ENCODE data around the gene TNFRSF1B. TPM values are rescaled to one million over a fixed set of nuclear protein-coding genes. Genes with fewer than 3 reads are reported as not detected.

Gene TNFRSF1B
- total and polyA plus RNA-seq, 9 of the 15 experiments (the other 6 are each of a cell fraction or from before 2014, with no cell fraction given): 8.8 to 91.3 (median 36.0) TPM

DNA sequence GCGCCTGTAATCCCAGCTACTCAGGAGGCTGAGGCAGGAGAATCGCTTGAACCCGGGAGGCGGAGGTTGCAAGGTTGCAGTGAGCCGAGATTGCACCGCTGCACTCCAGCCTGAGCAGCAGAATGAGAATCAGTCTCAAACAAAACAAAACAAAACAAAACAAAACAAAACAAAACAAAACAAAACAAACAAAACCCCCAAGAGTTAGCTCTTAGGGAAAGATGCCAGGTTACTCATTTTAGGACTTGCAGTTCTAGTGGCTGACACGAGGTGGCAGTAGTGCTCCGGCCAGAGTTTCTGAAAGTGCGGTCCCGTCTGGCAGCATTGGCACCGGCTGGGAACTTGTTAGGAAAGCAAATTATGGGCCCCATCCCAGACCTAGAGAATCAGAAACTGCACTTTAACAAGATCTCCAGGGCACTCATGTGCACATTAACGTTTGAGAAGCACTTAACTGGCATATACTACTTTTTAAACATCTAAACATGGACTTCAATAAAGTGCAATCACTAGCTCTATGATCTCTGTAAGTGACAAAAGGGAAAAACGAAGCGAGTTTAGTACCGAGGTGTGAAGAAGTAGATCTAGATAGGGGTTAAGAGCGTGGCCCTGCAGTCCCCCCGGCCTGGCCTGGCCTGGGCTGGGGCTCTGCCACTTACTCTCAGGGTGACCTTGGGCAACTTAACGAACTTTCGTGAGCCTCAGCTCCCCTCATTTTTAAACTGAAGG lies 41.9 kb upstream of the TNFRSF1B start (continued):
- TF ChIP-seq, protein P1, sequence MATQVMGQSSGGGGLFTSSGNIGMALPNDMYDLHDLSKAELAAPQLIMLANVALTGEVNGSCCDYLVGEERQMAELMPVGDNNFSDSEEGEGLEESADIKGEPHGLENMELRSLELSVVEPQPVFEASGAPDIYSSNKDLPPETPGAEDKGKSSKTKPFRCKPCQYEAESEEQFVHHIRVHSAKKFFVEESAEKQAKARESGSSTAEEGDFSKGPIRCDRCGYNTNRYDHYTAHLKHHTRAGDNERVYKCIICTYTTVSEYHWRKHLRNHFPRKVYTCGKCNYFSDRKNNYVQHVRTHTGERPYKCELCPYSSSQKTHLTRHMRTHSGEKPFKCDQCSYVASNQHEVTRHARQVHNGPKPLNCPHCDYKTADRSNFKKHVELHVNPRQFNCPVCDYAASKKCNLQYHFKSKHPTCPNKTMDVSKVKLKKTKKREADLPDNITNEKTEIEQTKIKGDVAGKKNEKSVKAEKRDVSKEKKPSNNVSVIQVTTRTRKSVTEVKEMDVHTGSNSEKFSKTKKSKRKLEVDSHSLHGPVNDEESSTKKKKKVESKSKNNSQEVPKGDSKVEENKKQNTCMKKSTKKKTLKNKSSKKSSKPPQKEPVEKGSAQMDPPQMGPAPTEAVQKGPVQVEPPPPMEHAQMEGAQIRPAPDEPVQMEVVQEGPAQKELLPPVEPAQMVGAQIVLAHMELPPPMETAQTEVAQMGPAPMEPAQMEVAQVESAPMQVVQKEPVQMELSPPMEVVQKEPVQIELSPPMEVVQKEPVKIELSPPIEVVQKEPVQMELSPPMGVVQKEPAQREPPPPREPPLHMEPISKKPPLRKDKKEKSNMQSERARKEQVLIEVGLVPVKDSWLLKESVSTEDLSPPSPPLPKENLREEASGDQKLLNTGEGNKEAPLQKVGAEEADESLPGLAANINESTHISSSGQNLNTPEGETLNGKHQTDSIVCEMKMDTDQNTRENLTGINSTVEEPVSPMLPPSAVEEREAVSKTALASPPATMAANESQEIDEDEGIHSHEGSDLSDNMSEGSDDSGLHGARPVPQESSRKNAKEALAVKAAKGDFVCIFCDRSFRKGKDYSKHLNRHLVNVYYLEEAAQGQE (IDR thresholded peaks at IDR 0.05; ENCODE audit: borderline replicate concordance): peak; percentile 96
- TF ChIP-seq, protein P1 (CRISPR knock-in tag; IDR thresholded peaks at IDR 0.05; ENCODE audit: low read depth): 0 out of 2 replicates have a peak, but pooled peaks have one; percentile 27
- TF ChIP-seq HNRNPK (IDR thresholded peaks at IDR 0.05; ENCODE audit: low read depth, low read length, poor library complexity, severe bottlenecking) (no peak), YY1 (IDR thresholded peaks at IDR 0.05; ENCODE audit: borderline replicate concordance in 1 of 3, control insufficient read depth in 1 of 3, extremely low read depth in 1 of 3, insufficient read depth in 3 of 3, insufficient read length in 1 of 3, insufficient replicate concordance in 2 of 3, low read depth in 1 of 3, low read length in 2 of 3) (peak in 1 of 3 experiments; percentile 42), OTX1 (CRISPR knock-in tag; IDR thresholded peaks at IDR 0.05) (peak; percentile 86; the same call in 1 of the 2 replicates), MYBL2 (IDR thresholded peaks at IDR 0.05; ENCODE audit: low read depth) (no peak), MYBL2 (CRISPR knock-in tag; IDR thresholded peaks at IDR 0.05; ENCODE audit: borderline replicate concordance) (no peak), HMGXB4 (CRISPR knock-in tag; IDR thresholded peaks at IDR 0.05) (no peak), FOXJ2 (tag; IDR thresholded peaks at IDR 0.05) (no peak)
- TF ChIP-seq, protein P2, sequence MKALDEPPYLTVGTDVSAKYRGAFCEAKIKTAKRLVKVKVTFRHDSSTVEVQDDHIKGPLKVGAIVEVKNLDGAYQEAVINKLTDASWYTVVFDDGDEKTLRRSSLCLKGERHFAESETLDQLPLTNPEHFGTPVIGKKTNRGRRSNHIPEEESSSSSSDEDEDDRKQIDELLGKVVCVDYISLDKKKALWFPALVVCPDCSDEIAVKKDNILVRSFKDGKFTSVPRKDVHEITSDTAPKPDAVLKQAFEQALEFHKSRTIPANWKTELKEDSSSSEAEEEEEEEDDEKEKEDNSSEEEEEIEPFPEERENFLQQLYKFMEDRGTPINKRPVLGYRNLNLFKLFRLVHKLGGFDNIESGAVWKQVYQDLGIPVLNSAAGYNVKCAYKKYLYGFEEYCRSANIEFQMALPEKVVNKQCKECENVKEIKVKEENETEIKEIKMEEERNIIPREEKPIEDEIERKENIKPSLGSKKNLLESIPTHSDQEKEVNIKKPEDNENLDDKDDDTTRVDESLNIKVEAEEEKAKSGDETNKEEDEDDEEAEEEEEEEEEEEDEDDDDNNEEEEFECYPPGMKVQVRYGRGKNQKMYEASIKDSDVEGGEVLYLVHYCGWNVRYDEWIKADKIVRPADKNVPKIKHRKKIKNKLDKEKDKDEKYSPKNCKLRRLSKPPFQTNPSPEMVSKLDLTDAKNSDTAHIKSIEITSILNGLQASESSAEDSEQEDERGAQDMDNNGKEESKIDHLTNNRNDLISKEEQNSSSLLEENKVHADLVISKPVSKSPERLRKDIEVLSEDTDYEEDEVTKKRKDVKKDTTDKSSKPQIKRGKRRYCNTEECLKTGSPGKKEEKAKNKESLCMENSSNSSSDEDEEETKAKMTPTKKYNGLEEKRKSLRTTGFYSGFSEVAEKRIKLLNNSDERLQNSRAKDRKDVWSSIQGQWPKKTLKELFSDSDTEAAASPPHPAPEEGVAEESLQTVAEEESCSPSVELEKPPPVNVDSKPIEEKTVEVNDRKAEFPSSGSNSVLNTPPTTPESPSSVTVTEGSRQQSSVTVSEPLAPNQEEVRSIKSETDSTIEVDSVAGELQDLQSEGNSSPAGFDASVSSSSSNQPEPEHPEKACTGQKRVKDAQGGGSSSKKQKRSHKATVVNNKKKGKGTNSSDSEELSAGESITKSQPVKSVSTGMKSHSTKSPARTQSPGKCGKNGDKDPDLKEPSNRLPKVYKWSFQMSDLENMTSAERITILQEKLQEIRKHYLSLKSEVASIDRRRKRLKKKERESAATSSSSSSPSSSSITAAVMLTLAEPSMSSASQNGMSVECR (CRISPR knock-in tag; IDR thresholded peaks at IDR 0.05): peak; percentile 46; the same call in 1 of the 2 replicates
